GM23338 (cell line): ENCODE measurements around the gene TTLL8.

Experiments
- CREB1 ChIP-seq: fragments of 250-450 bp; sonication (Bioruptor Pico); IDR thresholded peaks from 2 replicates; pipeline ENCODE4 v1.5.0; 2020; ENCODE audit warnings: low read depth, mild to moderate bottlenecking, moderate library complexity
- CTCF ChIP-seq, 2 experiments: fragments of 200-600 bp in 1 of 2; sonication (generic) in 1 of 2; conservative IDR thresholded peaks; 2 replicates each; pipeline versions ENCODE4 v1.5.1 to v1.6.1; 2016 to 2017; ENCODE audit warnings: antibody characterized with exemption in 2 of 2, low read depth in 2 of 2, mild to moderate bottlenecking in 2 of 2, moderate library complexity in 1 of 2
- ETS1 ChIP-seq: IDR thresholded peaks from 2 replicates; pipeline ENCODE4 v1.6.1; 2016; ENCODE audit warnings: antibody characterized with exemption
- EZH2 ChIP-seq: fragments of 200-600 bp; sonication (generic); IDR thresholded peaks from one replicate; pipeline ENCODE4 v1.8.0; 2017; ENCODE audit warnings: antibody characterized with exemption, mild to moderate bottlenecking, low read depth; ENCODE audit not compliant: unreplicated experiment
- EZH2phosphoT487 ChIP-seq: fragments of 200-600 bp; sonication (generic); IDR thresholded peaks from one replicate; pipeline ENCODE4 v1.8.1; 2018; ENCODE audit warnings: antibody characterized with exemption; ENCODE audit not compliant: unreplicated experiment
- JUNB ChIP-seq: IDR thresholded peaks from one replicate; pipeline ENCODE4 v1.6.1; 2016; ENCODE audit warnings: antibody characterized with exemption; ENCODE audit not compliant: unreplicated experiment
- NANOG ChIP-seq: IDR thresholded peaks from 2 replicates; pipeline ENCODE4 v1.6.1; 2016; ENCODE audit warnings: antibody characterized with exemption, borderline replicate concordance
- POLR2AphosphoS5 ChIP-seq: IDR thresholded peaks from 2 replicates; pipeline ENCODE4 v1.6.1; 2016; ENCODE audit warnings: antibody characterized with exemption, low read depth
- REST ChIP-seq: IDR thresholded peaks from one replicate; pipeline ENCODE4 v1.6.1; 2018; ENCODE audit warnings: antibody characterized with exemption; ENCODE audit not compliant: unreplicated experiment
- STAT1 ChIP-seq: IDR thresholded peaks from one replicate; pipeline ENCODE4 v1.6.1; 2016; ENCODE audit warnings: antibody characterized with exemption; ENCODE audit not compliant: unreplicated experiment
- ZNF114 ChIP-seq: fragments of 250-450 bp; sonication (Bioruptor Pico); IDR thresholded peaks from 2 replicates; pipeline ENCODE4 v1.5.0; 2020; ENCODE audit warnings: mild to moderate bottlenecking, moderate library complexity
- ZNF331 ChIP-seq: fragments of 250-450 bp; sonication (Bioruptor Pico); IDR thresholded peaks from 2 replicates; pipeline ENCODE4 v1.5.0; 2020; ENCODE audit warnings: low read depth, mild to moderate bottlenecking, moderate library complexity
- ZNF462 ChIP-seq: fragments of 250-450 bp; sonication (Bioruptor Pico); IDR thresholded peaks from 2 replicates; pipeline ENCODE4 v1.5.0; 2020; ENCODE audit warnings: mild to moderate bottlenecking, moderate library complexity

GRCh38 chr22:50070366-50070765, 12.3 kb upstream of the TTLL8 start:
- TF ChIP-seq CTCF (conservative IDR thresholded peaks at IDR 0.05; ENCODE audit: low read depth in 2 of 2) (no peak), EZH2 (no peak), POLR2AphosphoS5 (no peak), NANOG (no peak), JUNB (no peak), ZNF114 (no peak), REST (no peak), EZH2phosphoT487 (no peak), ZNF462 (CRISPR knock-in tag) (no peak), CREB1 (CRISPR knock-in tag) (no peak), STAT1 (no peak), ETS1 (no peak), ZNF331 (CRISPR knock-in tag) (no peak)
